T-cell (primary cell): Measurements from ENCODE around the gene FAM83C. TPM values are rescaled to one million over a fixed set of nuclear protein-coding genes. Genes with fewer than 3 reads are reported as not detected.
A peak's percentile ranks its signal among the peaks of the same experiment; 100 is the strongest.

Experiments
- ATAC-seq, 4 experiments: fragments of 200-7000 bp in 3 of 4; fragments of 150-1000 bp in 1 of 4; cut with Tn5 transposase; replicated peaks in 1 of 4; 1 replicate in 3 of 4; 2 replicates in 1 of 4; pipeline ENCODE4 v1.10.0; 2021; ENCODE audit warnings: moderate library complexity in 3 of 4, mild to moderate bottlenecking in 2 of 4, moderate number of reproducible peaks in 1 of 4
- CTCF ChIA-PET, 2 donors: fragments of 300-600 bp; sonication (Branson Sonifier 250); formaldehyde crosslinking; loops; one replicate each; lab custom pipeline; 2022; ENCODE audit warnings: antibody characterized with exemption in 2 of 2; lab: Charles Lee
- POLR2A ChIA-PET, 2 donors: fragments of 300-600 bp; sonication (Branson Sonifier 250); formaldehyde crosslinking; loops; one replicate each; lab custom pipeline; 2022; ENCODE audit warnings: antibody characterized with exemption in 2 of 2; lab: Charles Lee
- DNase-seq, 35 experiments: peaks; one replicate each; pipeline versions ENCODE4 v3.0.0 to v3.0.0-alpha.2; 2013 to 2023
- H3K27ac ChIP-seq: one replicate; pipeline ENCODE4 v1.5.1; 2013; ENCODE audit warnings: low read length
- H3K27me3 ChIP-seq, 2 experiments: replicated peaks in 1 of 2; 1 replicate in 1 of 2; 2 replicates in 1 of 2; pipeline versions ENCODE4 v1.6.1 to v1.7.0; 2013; ENCODE audit warnings: low read length in 1 of 2, mixed read lengths in 1 of 2; ENCODE audit not compliant: control insufficient read depth in 2 of 2, insufficient read depth in 2 of 2; ENCODE audit errors: extremely low read depth in 1 of 2
- H3K36me3 ChIP-seq, 2 donors: 1 replicate in 1 of 2; 2 replicates in 1 of 2; pipeline versions ENCODE4 v1.6.1 to v1.7.0; 2013; ENCODE audit warnings: low read length in 1 of 2; ENCODE audit not compliant: control insufficient read depth in 2 of 2, insufficient read depth in 1 of 2; ENCODE audit errors: extremely low read depth in 1 of 2
- H3K4me1 ChIP-seq, 2 experiments: 1 replicate in 1 of 2; 2 replicates in 1 of 2; pipeline versions ENCODE4 v1.6.1 to v1.7.0; 2013; ENCODE audit warnings: low read length in 2 of 2, mixed read lengths in 1 of 2; ENCODE audit not compliant: insufficient read depth in 2 of 2, control insufficient read depth in 1 of 2; ENCODE audit errors: extremely low read depth in 1 of 2
- H3K4me3 ChIP-seq, 2 donors: 1 replicate in 1 of 2; 2 replicates in 1 of 2; pipeline versions ENCODE4 v1.5.1 to v1.7.0; 2013; ENCODE audit warnings: mild to moderate bottlenecking in 2 of 2, low read length in 1 of 2, moderate library complexity in 1 of 2; ENCODE audit not compliant: control insufficient read depth in 1 of 2; ENCODE audit errors: extremely low read depth in 1 of 2
- H3K9me3 ChIP-seq: 2 replicates; pipeline ENCODE4 v1.7.0; 2013
- H3K27ac Mint-ChIP-seq, 2 donors: one replicate each; pipeline ENCODE4 v1.8.0; 2020 to 2021; ENCODE audit warnings: mild to moderate bottlenecking in 2 of 2, mixed read lengths in 2 of 2
- H3K27me3 Mint-ChIP-seq, 2 donors: one replicate each; pipeline ENCODE4 v1.8.0; 2021 to 2022; ENCODE audit warnings: mixed read lengths in 2 of 2
- H3K36me3 Mint-ChIP-seq: one replicate; pipeline ENCODE4 v1.8.0; 2021; ENCODE audit warnings: mixed read lengths
- H3K4me1 Mint-ChIP-seq, 3 donors: one replicate each; pipeline ENCODE4 v1.8.0; 2020 to 2022; ENCODE audit warnings: mixed read lengths in 3 of 3, mild to moderate bottlenecking in 1 of 3
- H3K4me3 Mint-ChIP-seq, 3 donors: one replicate each; pipeline ENCODE4 v1.8.0; 2020 to 2022; ENCODE audit warnings: mild to moderate bottlenecking in 3 of 3, mixed read lengths in 3 of 3, moderate library complexity in 3 of 3
- H3K9me3 Mint-ChIP-seq, 3 donors: one replicate each; pipeline ENCODE4 v1.8.0; 2020 to 2022; ENCODE audit warnings: mixed read lengths in 3 of 3
- WGBS: methylation state at CpG from one replicate; pipeline ENCODE4 v1.1.5; 2013; ENCODE audit warnings: missing lambda C conversion rate; ENCODE audit not compliant: insufficient coverage; 5-methylcytosine and 5-hydroxymethylcytosine counted together
- total RNA-seq, 35 experiments: library from RNA in 6 of 35; stranded (reverse) in 6 of 35; fragments of 120-200 nt in 1 of 35; gene quantifications; one replicate each; pipeline versions ENCODE4 v1.2.1 to v1.2.4 and lab custom pipeline; 2013 to 2026

Gene FAM83C
- total RNA-seq, 5 donors from 2014 or later (not counting 1 experiment from before 2014, with no cell fraction given): 0.15 TPM; not detected in 4

GRCh38 chr20:35277127-35277526, 15.1 kb downstream of the FAM83C start:
- H3K4me1 ChIP-seq: peaks cover 0 to 31% of the 10 kb centered on the region in 2 experiments
- Mint-ChIP-seq H3K27me3 (no peaks in the 10 kb centered on the region), H3K27ac (peak overlapping the region; percentile 98 to 99), H3K4me1 (peaks cover 19 to 31% (median 29%) of the 10 kb centered on the region in 3 donors), H3K4me3 (peak overlapping the region; percentile 90 to 95 (median 93)), H3K9me3 (no peaks in the 10 kb centered on the region), H3K36me3 (peaks cover 24% of the 10 kb centered on the region)
- CTCF ChIA-PET: interaction anchor here in 1 of 2 donors (3.4 kb wide), 1 partner anchor 132 kb away, joined by 19 read pairs; no protein-coding TSS in a partner anchor
- ATAC-seq (no peak), DNase-seq (no peak)
- H3K4me3 ChIP-seq: peak overlapping the region; percentile 65 to 73
- WGBS: 0% methylated on average over 8 of the region's 10 CpGs
- POLR2A ChIA-PET: no interaction called here
- peaks cover 10 to 46% of the 10 kb centered on the region in 2 donors for H3K36me3 ChIP-seq
- H3K27me3 ChIP-seq: no peaks in the 10 kb centered on the region
- H3K9me3 ChIP-seq: no peaks in the 10 kb centered on the region
- peak overlapping the region; percentile 94 for H3K27ac ChIP-seq

GRCh38 chr20:35276408-35276807, 15.8 kb downstream of the FAM83C start:
- peak overlapping the region; percentile 94 for H3K27ac ChIP-seq
- Mint-ChIP-seq H3K27me3 (no peaks in the 10 kb centered on the region), H3K36me3 (peaks cover 23% of the 10 kb centered on the region), H3K4me1 (peaks cover 17 to 29% (median 27%) of the 10 kb centered on the region in 3 donors), H3K9me3 (no peaks in the 10 kb centered on the region), H3K27ac (peak overlapping the region; percentile 98 to 99), H3K4me3 (peak overlapping the region; percentile 90 to 95 (median 93))
- H3K4me3 ChIP-seq: peak overlapping the region; percentile 65 to 73
- H3K4me1 ChIP-seq: peaks cover 0 to 31% of the 10 kb centered on the region in 2 experiments
- ChIA-PET POLR2A (interaction anchor here in 1 of 2 donors (0.6 kb wide), 1 partner anchor 25 kb away, joined by 8 read pairs; no protein-coding TSS in a partner anchor), CTCF (interaction anchor here in 1 of 2 donors (3.4 kb wide), 1 partner anchor 131 kb away, joined by 19 read pairs; no protein-coding TSS in a partner anchor)
- no peaks in the 10 kb centered on the region for H3K27me3 ChIP-seq
- no peak for ATAC-seq
- 100% methylated on average over 3 of the region's 6 CpGs for WGBS
- no peak for DNase-seq
- H3K36me3 ChIP-seq: peaks cover 10 to 44% of the 10 kb centered on the region in 2 donors
- H3K9me3 ChIP-seq: no peaks in the 10 kb centered on the region

GRCh38 chr20:35275741-35276251, 16.4 kb downstream of the FAM83C start:
- Mint-ChIP-seq H3K4me1 (peaks cover 17 to 29% (median 27%) of the 10 kb centered on the region in 3 donors), H3K27me3 (no peaks in the 10 kb centered on the region), H3K4me3 (peak overlapping the region; percentile 90 to 95 (median 93)), H3K9me3 (no peaks in the 10 kb centered on the region), H3K27ac (peak overlapping the region in 1 of 2 donors; percentile 22), H3K36me3 (peaks cover 28% of the 10 kb centered on the region)
- POLR2A ChIA-PET: interaction anchor here in 1 of 2 donors (0.6 kb wide), 1 partner anchor 25 kb away, joined by 8 read pairs; no protein-coding TSS in a partner anchor
- CTCF ChIA-PET: interaction anchor here in 1 of 2 donors (3.4 kb wide), 1 partner anchor 131 kb away, joined by 19 read pairs; no protein-coding TSS in a partner anchor
- H3K9me3 ChIP-seq: no peaks in the 10 kb centered on the region
- H3K27ac ChIP-seq: peak overlapping the region; percentile 94
- ATAC-seq: no peak
- peaks cover 12 to 46% of the 10 kb centered on the region in 2 donors for H3K36me3 ChIP-seq
- H3K4me1 ChIP-seq: peaks cover 0 to 31% of the 10 kb centered on the region in 2 experiments
- no peak for DNase-seq
- 96% methylated on average over 11 of the region's 12 CpGs for WGBS
- H3K27me3 ChIP-seq: no peaks in the 10 kb centered on the region
- H3K4me3 ChIP-seq: no peak overlapping the region

GRCh38 chr20:35274172-35275092, 17.8 kb downstream of the FAM83C start:
- ChIA-PET CTCF (interaction anchor here in 1 of 2 donors (0.6 kb wide), 1 partner anchor 14 kb away, joined by 4 read pairs; no protein-coding TSS in a partner anchor), POLR2A (no interaction called here)
- DNase-seq (no peak), ATAC-seq (no peak)
- Mint-ChIP-seq H3K4me3 (no peak overlapping the region), H3K4me1 (peaks cover 17 to 23% (median 22%) of the 10 kb centered on the region in 3 donors), H3K27me3 (no peaks in the 10 kb centered on the region), H3K9me3 (no peaks in the 10 kb centered on the region), H3K27ac (no peak overlapping the region), H3K36me3 (peaks cover 17% of the 10 kb centered on the region)
- Histone ChIP-seq H3K36me3 (peaks cover 14 to 38% of the 10 kb centered on the region in 2 donors), H3K9me3 (no peaks in the 10 kb centered on the region), H3K4me1 (peaks cover 0 to 32% of the 10 kb centered on the region in 2 experiments), H3K27ac (no peak overlapping the region), H3K4me3 (no peak overlapping the region), H3K27me3 (no peaks in the 10 kb centered on the region)
- WGBS: 95% methylated on average over 21 of the region's 24 CpGs

GRCh38 chr20:35273449-35274171, 18.6 kb downstream of the FAM83C start:
- no peaks in the 10 kb centered on the region for H3K27me3 ChIP-seq
- peak overlapping the region in 1 of 2 donors; percentile 11 for H3K27ac Mint-ChIP-seq
- H3K4me1 ChIP-seq: peaks cover 0 to 37% of the 10 kb centered on the region in 2 experiments
- H3K27ac ChIP-seq: no peak overlapping the region
- POLR2A ChIA-PET: interaction anchor here in 1 of 2 donors (0.6 to 0.7 kb wide), 2 partner anchors 45 to 275 kb away, joined by 3 read pairs; no protein-coding TSS in a partner anchor
- no peaks in the 10 kb centered on the region for H3K9me3 ChIP-seq
- H3K27me3 Mint-ChIP-seq: no peaks in the 10 kb centered on the region
- H3K36me3 ChIP-seq: peaks cover 14 to 32% of the 10 kb centered on the region in 2 donors
- CTCF ChIA-PET: no interaction called here
- peaks cover 9% of the 10 kb centered on the region for H3K36me3 Mint-ChIP-seq
- ATAC-seq (no peak), DNase-seq (no peak)
- H3K4me3 ChIP-seq: no peak overlapping the region
- 92% methylated on average over 9 of the region's 13 CpGs for WGBS
- H3K4me3 Mint-ChIP-seq: no peak overlapping the region
- peaks cover 19 to 27% (median 25%) of the 10 kb centered on the region in 3 donors for H3K4me1 Mint-ChIP-seq
- H3K9me3 Mint-ChIP-seq: no peaks in the 10 kb centered on the region
